HepG2 (cell line): Measurements from ENCODE around the gene AIF1. TPM values are rescaled to one million over a fixed set of nuclear protein-coding genes. Genes with fewer than 3 reads are reported as not detected.

ENCODE experiments used
- ARNT ChIP-seq: fragments of 450-650 bp; IDR thresholded peaks from 2 replicates; pipeline ENCODE4 v1.6.1; 2017
- MBNL3 ChIP-seq: fragments of 250-450 bp; sonication (Bioruptor Pico); conservative IDR thresholded peaks from 2 replicates; pipeline ENCODE4 v1.8.0; 2022; ENCODE audit warnings: mild to moderate bottlenecking, inconsistent platforms
- POLR2A ChIP-seq, 2 experiments: IDR thresholded peaks; 2 replicates each; pipeline ENCODE4 v1.6.1; 2011; ENCODE audit warnings: low read depth in 2 of 2, low read length in 2 of 2, mild to moderate bottlenecking in 1 of 2, moderate library complexity in 1 of 2; ENCODE audit not compliant: insufficient read depth in 1 of 2
- ZC3H13 ChIP-seq: sonication (generic); formaldehyde crosslinking; IDR thresholded peaks from 2 replicates; pipeline ENCODE4 v1.8.1; 2023; ENCODE audit warnings: mild to moderate bottlenecking, missing genetic modification reagents, moderate library complexity
- ZNF335 ChIP-seq: sonication (generic); formaldehyde crosslinking; IDR thresholded peaks from 2 replicates; pipeline ENCODE4 v1.4.0; 2020; ENCODE audit warnings: missing genetic modification reagents
- ZNF431 ChIP-seq: sonication (generic); formaldehyde crosslinking; IDR thresholded peaks from 2 replicates; pipeline ENCODE4 v1.9.0; 2022; ENCODE audit warnings: missing genetic modification reagents, low read depth, mild to moderate bottlenecking, borderline replicate concordance
- ZNF660 ChIP-seq: sonication (generic); formaldehyde crosslinking; IDR thresholded peaks from 2 replicates; pipeline ENCODE4 v1.5.1; 2020; ENCODE audit warnings: mild to moderate bottlenecking, low read depth, missing genetic modification reagents, borderline replicate concordance
- ZNF724P ChIP-seq: sonication (generic); formaldehyde crosslinking; IDR thresholded peaks from 2 replicates; pipeline ENCODE4 v1.8.0; 2022; ENCODE audit warnings: missing genetic modification reagents, borderline replicate concordance
- ZNF777 ChIP-seq: sonication (generic); formaldehyde crosslinking; IDR thresholded peaks from 2 replicates; pipeline ENCODE4 v1.4.0; 2020; ENCODE audit warnings: missing genetic modification reagents
- polyA plus RNA-seq, 8 experiments: library from polyadenylated mRNA; depleted of rRNA in 3 of 8; stranded (reverse) in 7 of 8; unstranded in 1 of 8; fragments of >200 nt; fragmentation: Illumina TruSeq in 4 of 8; extraction: Trizol in 4 of 8; gene quantifications; 2 replicates each; pipeline versions ENCODE4 v1.2.1 to v1.2.3, GENCODE V29; 2011 to 2016; ENCODE audit warnings: low read depth in 4 of 8, missing spikeins in 1 of 8, mixed read lengths in 1 of 8; ENCODE audit not compliant: insufficient read depth in 1 of 8
- total RNA-seq, 5 experiments: library from RNA; depleted of rRNA; stranded (reverse); fragments of >200 nt; fragmentation: Illumina TruSeq; extraction: Trizol; gene quantifications; 2 replicates each; pipeline ENCODE4 v1.2.3, GENCODE V29; 2016; ENCODE audit warnings: low read depth in 1 of 5
- TF ChIP-seq, protein P1 (sequence below): IDR thresholded peaks from 2 replicates; pipeline ENCODE4 v1.6.1; 2016; ENCODE audit warnings: missing biosample characterization, missing genetic modification reagents, low read depth
- TF ChIP-seq, protein P2 (sequence below): sonication (generic); formaldehyde crosslinking; IDR thresholded peaks from 2 replicates; pipeline ENCODE4 v1.4.0; 2020; ENCODE audit warnings: missing genetic modification reagents, borderline replicate concordance
- TF ChIP-seq, protein P3 (sequence below): sonication (generic); formaldehyde crosslinking; conservative IDR thresholded peaks from 2 replicates; pipeline ENCODE4 v1.4.0; 2020; ENCODE audit warnings: missing genetic modification reagents
- TF ChIP-seq, protein P4 (sequence below): sonication (generic); formaldehyde crosslinking; IDR thresholded peaks from 2 replicates; pipeline ENCODE4 v1.4.0; 2020; ENCODE audit warnings: missing genetic modification reagents, mild to moderate bottlenecking, borderline replicate concordance
- TF ChIP-seq, protein P5 (sequence below): sonication (generic); formaldehyde crosslinking; IDR thresholded peaks from 2 replicates; pipeline ENCODE4 v1.4.0; 2020; ENCODE audit warnings: missing genetic modification reagents
- TF ChIP-seq, protein P6 (sequence below): sonication (generic); formaldehyde crosslinking; IDR thresholded peaks from 2 replicates; pipeline ENCODE4 v1.5.0; 2020; ENCODE audit warnings: missing genetic modification reagents

Gene AIF1
- total and polyA plus RNA-seq, 2 of the 13 experiments (the other 11 are each of a cell fraction or from before 2014, with no cell fraction given) = 1.5 TPM; not detected in 1

DNA sequence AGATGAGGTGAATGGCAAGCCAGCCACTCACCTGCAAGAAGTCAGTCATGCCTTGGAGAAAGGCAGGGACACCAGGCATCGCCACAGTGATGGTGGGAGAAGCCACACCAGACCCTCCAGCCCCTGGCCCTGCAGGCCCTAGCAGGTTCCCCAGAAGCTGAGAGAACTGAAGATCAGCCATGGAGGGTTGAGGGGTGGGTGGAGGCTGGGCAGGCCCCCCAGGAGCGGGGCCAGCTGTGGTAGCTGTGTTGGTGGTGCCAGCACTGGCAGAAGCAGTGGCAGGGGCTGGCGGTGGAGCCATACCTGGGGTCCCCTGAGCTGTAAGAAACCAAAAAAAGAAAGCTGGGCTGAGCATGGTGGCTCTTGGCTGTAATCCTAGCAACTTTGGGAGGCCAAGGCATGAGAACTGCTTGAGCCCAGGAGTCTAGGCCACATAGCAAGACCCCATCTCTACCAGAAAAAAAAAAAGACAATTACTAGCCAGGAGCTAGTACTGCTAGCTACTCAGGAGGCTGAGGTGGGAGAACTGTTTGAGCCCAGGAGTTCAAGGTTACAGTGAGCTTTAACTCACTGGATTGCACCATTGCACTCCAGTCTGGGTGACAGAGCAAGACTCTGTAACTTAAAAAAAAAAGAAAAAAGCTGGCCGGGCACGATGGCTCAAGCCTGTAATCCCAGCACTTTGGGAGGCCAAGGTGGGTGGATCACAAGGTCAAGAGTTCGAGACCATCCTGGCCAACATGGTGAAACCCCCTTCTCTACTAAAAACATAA, 27.9 kb downstream of the AIF1 start (continued):
- TF ChIP-seq, protein P1, sequence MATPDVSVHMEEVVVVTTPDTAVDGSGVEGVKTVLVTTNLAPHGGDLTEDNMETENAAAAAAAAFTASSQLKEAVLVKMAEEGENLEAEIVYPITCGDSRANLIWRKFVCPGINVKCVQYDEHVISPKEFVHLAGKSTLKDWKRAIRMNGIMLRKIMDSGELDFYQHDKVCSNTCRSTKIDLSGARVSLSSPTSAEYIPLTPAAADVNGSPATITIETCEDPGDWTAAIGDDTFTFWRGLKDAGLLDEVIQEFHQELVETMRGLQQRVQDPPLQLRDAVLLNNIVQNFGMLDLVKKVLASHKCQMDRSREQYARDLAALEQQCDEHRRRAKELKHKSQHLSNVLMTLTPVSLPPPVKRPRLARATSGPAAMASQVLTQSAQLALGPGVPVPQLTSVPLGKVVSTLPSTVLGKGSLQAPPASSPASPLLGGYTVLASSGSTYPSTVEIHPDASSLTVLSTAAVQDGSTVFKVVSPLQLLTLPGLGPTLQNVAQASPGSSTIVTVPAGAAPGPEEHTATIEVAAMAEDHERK (CRISPR knock-in tag) = no peak
- TF ChIP-seq, protein P2, sequence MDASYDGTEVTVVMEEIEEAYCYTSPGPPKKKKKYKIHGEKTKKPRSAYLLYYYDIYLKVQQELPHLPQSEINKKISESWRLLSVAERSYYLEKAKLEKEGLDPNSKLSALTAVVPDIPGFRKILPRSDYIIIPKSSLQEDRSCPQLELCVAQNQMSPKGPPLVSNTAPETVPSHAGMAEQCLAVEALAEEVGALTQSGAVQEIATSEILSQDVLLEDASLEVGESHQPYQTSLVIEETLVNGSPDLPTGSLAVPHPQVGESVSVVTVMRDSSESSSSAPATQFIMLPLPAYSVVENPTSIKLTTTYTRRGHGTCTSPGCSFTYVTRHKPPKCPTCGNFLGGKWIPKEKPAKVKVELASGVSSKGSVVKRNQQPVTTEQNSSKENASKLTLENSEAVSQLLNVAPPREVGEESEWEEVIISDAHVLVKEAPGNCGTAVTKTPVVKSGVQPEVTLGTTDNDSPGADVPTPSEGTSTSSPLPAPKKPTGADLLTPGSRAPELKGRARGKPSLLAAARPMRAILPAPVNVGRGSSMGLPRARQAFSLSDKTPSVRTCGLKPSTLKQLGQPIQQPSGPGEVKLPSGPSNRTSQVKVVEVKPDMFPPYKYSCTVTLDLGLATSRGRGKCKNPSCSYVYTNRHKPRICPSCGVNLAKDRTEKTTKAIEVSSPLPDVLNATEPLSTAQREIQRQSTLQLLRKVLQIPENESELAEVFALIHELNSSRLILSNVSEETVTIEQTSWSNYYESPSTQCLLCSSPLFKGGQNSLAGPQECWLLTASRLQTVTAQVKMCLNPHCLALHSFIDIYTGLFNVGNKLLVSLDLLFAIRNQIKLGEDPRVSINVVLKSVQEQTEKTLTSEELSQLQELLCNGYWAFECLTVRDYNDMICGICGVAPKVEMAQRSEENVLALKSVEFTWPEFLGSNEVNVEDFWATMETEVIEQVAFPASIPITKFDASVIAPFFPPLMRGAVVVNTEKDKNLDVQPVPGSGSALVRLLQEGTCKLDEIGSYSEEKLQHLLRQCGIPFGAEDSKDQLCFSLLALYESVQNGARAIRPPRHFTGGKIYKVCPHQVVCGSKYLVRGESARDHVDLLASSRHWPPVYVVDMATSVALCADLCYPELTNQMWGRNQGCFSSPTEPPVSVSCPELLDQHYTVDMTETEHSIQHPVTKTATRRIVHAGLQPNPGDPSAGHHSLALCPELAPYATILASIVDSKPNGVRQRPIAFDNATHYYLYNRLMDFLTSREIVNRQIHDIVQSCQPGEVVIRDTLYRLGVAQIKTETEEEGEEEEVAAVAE (CRISPR knock-in tag) = no peak
- TF ChIP-seq ZNF431 (CRISPR knock-in tag) (no peak), ZNF335 (CRISPR knock-in tag) (peak; percentile 68; the same call in 1 of the 2 replicates), ZNF724P (CRISPR knock-in tag) (no peak), ARNT (no peak), ZC3H13 (CRISPR knock-in tag) (no peak), ZNF777 (CRISPR knock-in tag) (no peak), POLR2A (IDR thresholded peaks at IDR 0.05; ENCODE audit: insufficient read depth in 1 of 2, low read depth in 2 of 2, low read length in 2 of 2) (no peak), MBNL3 (CRISPR knock-in tag) (no peak), ZNF660 (no peak)
- TF ChIP-seq, protein P3, sequence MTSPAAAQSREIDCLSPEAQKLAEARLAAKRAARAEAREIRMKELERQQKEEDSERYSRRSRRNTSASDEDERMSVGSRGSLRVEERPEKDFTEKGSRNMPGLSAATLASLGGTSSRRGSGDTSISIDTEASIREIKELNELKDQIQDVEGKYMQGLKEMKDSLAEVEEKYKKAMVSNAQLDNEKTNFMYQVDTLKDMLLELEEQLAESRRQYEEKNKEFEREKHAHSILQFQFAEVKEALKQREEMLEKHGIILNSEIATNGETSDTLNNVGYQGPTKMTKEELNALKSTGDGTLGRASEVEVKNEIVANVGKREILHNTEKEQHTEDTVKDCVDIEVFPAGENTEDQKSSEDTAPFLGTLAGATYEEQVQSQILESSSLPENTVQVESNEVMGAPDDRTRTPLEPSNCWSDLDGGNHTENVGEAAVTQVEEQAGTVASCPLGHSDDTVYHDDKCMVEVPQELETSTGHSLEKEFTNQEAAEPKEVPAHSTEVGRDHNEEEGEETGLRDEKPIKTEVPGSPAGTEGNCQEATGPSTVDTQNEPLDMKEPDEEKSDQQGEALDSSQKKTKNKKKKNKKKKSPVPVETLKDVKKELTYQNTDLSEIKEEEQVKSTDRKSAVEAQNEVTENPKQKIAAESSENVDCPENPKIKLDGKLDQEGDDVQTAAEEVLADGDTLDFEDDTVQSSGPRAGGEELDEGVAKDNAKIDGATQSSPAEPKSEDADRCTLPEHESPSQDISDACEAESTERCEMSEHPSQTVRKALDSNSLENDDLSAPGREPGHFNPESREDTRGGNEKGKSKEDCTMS (CRISPR knock-in tag) = no peak
- TF ChIP-seq, protein P4, sequence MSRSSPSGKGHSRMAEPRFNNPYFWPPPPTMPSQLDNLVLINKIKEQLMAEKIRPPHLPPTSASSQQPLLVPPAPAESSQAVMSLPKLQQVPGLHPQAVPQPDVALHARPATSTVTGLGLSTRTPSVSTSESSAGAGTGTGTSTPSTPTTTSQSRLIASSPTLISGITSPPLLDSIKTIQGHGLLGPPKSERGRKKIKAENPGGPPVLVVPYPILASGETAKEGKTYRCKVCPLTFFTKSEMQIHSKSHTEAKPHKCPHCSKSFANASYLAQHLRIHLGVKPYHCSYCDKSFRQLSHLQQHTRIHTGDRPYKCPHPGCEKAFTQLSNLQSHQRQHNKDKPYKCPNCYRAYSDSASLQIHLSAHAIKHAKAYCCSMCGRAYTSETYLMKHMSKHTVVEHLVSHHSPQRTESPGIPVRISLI (CRISPR knock-in tag) = peak; percentile 88
- TF ChIP-seq, protein P5, sequence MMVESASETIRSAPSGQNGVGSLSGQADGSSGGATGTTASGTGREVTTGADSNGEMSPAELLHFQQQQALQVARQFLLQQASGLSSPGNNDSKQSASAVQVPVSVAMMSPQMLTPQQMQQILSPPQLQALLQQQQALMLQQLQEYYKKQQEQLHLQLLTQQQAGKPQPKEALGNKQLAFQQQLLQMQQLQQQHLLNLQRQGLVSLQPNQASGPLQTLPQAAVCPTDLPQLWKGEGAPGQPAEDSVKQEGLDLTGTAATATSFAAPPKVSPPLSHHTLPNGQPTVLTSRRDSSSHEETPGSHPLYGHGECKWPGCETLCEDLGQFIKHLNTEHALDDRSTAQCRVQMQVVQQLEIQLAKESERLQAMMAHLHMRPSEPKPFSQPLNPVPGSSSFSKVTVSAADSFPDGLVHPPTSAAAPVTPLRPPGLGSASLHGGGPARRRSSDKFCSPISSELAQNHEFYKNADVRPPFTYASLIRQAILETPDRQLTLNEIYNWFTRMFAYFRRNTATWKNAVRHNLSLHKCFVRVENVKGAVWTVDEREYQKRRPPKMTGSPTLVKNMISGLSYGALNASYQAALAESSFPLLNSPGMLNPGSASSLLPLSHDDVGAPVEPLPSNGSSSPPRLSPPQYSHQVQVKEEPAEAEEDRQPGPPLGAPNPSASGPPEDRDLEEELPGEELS (CRISPR knock-in tag) = no peak
- TF ChIP-seq, protein P6, sequence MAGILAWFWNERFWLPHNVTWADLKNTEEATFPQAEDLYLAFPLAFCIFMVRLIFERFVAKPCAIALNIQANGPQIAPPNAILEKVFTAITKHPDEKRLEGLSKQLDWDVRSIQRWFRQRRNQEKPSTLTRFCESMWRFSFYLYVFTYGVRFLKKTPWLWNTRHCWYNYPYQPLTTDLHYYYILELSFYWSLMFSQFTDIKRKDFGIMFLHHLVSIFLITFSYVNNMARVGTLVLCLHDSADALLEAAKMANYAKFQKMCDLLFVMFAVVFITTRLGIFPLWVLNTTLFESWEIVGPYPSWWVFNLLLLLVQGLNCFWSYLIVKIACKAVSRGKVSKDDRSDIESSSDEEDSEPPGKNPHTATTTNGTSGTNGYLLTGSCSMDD (CRISPR knock-in tag) = no peak
